Colon (tissue), 2 donors: Measurements from ENCODE around the gene TMTC1.
"Not testable (repeated sequence)": the region's sequence is repeated elsewhere in the genome, so short reads cannot be mapped to it uniquely, and the experiment has no call there.

Experiments used
- FAIRE-seq: peaks from 2 replicates; lab custom pipeline; 2012; peaks lifted over from hg19 to GRCh38; lab: Jason Lieb, UNC
- donor health status: control.
- donor health status: control.

Gene TMTC1

DNA sequence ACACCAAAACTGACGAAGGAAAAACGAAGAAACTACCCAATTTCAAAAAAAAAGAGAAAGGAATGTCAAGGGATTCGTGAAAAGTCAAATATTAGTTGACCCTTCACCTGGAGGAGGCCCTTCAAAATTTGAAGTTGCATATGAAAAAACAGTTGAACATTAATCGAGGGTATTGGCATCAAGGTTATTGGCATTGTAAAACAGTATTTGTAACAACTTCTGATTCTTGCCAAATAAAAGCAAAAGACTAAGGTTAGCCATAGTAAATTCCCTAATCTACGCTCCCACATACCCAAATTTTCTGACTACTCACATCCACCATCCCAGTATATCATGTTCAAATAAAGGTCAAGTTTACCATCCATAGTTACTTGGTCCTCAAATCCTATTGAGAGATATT lies 118.6 kb downstream of the TMTC1 start:
- no peak for FAIRE-seq

DNA sequence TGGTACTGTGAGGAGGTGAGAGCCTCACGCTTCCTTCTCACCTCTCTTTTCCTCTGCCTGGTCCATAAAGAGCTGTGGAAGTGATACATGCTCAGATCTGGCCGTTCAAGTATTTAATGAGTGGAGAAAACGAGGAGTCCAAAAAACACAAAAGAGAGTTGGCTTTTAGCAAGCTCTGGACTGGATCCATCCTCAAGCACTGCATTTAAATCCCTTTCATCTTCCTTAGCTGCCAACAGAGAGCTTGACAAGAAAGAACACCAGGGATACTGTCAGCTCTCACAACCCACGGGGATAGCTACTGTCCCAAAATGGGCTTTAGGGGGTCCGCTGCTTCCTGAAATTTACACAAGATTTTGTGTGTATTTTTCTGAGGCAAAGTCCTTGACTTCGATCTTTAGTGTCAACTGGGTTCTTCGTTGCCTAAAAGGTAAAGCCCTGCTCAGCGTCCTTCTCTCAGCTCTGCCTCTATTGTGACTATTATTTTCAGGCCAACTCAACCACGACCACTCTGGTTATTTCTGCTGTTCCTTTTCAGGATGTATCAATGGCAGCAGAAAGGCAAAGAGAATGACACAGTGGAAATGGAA lies 120.9 kb downstream of the TMTC1 start:
- FAIRE-seq: no peak

DNA sequence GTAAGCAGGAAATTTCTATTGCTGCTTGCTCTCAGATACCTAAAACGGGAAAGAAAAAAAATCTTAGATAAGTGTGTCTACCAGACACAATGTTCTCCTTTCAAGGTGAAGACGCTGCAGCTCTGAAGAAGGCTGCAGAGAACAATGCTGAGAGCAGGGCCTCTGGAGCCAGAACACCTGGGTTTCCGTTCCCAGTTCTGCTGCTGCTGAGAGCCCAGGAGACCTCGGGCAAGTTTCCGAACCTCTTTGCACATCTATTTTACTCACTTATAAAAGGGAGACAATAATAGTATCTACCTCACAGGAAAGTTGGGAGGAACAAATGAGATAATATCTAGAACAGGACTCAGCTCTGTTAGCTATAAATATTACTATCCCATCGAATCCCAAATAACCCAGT lies 122.9 kb downstream of the TMTC1 start:
- no peak for FAIRE-seq

DNA sequence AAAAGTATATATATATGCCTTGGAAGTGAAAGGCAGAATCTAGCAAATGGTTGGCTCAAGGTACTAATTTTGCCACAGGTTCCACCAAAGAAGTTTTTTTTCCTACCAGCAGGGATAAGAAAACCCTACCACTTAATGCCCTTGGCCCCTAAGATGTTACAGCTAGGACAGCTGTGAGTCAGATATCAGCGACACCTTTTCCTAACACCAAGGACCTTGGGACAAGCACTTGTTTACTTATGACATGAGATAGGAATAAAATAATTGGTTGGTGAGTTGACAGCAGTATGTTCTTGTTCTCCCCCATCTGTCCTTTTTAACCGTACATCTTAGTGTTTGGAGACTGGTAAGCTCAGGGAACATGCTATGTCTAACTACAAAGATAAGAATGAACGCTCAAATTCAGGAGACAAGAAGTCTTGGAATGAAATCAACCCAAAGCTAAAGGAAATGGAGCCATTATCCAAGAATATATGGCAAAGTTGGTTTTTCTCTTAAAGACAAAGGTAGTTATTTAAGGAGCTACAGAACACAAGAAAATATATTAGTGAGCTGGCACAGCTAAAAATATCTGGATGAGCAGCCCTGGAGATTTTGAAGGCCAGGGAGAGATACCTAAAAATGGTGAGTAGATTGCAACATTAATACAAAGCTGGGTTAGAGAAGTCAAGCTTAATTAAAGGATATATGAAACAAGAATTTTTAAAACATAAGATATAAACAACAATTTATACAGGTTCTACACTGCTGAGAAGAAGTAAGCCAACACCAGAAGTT lies 126.8 kb downstream of the TMTC1 start:
- FAIRE-seq: no peak

DNA sequence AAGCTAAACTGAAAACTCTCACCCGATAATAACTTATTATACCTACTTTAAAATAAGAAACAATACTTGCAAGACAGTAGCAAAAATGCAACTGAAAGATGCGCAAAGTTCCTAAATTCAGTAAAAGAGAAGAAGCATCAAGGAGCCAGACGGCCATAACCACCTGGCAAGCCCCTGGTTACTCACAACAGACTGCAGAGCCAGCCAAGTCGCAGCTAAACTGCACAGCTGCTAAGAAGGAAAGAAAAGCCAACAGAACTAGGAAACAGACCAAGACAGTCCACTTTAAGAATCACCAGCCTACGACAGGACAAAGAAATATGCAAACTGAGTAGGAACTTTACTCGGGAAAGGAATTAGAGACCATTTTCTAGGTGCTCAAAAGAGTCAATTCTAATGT lies 127.9 kb downstream of the TMTC1 start:
- no peak for FAIRE-seq

DNA sequence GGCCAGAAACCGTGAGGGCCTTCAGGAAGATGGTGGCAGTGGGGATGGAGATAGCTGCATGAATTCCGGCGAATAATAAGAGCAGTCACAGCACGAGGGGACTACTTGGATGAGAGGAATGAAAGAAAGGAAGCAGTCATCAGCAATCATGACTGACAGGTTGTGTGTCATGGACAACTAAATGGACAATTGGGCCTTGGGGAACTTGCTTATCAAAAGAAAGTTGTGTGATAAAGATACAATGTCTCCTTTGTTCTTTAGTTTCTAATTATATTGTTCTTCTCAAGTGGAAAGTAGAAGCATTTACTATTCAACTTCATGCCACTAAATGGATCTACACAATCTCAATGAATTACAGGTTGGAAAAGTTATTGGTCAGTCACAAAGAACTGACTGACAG lies 130.5 kb downstream of the TMTC1 start:
- no peak for FAIRE-seq

DNA sequence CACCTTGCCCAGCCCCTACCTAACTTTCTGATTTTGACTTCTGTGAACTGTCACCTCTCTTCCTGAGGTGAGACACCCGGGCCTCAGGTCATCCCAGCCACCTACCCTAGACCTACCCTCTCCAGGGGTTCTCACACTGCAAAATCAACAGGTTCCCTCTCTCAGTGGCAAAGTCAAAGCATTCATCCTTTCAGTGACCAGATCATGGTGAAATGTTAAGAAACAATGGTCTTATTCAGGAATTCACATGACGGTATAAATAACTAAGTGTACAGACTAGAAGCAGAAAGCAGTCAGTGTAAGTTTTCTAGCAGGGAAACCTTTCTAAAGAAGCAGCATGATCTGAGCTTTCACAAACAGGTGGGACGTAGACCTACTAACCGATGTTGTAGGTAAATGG lies 133.4 kb downstream of the TMTC1 start:
- FAIRE-seq: no peak

DNA sequence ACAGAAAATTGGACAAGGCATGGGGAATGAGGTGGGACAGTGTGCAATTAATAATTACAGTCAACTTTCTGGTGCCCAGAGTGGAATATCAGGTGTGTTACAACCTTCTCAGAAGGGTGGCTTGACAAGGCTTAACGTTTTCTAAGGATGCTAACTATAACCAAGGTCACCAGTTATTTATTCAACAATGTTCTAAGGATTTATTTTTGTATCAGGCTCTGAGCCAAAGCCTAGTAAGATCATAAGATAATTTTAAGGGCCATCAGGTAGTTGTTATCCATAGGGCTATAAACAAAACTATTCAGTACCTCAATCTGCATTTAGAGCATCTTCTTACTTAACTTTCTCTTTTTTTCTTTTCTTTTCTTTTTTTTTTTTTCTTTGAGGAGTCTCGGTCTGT lies 134.0 kb downstream of the TMTC1 start:
- no peak for FAIRE-seq

DNA sequence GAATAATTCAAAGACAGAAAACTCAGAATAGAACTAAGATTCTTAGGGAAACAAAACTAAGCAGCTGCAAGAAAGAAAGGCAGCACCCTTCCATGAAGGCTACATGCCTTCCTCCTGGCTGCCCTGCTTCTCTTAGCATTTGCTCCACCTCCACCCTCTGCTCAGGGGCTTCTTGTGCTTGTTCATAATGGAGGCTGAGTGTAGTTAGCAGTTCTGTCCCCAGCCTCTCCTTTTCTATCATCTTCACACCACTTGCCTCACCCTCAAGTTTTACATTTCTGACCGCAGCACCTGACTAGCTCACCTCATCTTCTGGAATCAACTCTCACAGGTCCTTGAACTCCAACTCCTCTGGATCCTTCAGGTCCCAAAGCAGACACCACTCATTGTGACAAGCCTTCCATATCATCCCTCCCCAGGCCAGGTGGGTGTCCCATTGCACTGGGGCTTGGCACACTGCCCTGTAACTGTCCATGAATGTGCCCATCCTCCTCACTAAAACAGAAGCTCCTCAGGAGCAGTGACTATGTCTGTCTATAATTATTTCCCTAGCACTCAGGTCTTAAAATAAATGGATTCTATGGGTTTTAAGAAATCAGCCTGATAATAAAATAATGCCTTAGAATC lies 139.1 kb downstream of the TMTC1 start:
- FAIRE-seq: no peak

DNA sequence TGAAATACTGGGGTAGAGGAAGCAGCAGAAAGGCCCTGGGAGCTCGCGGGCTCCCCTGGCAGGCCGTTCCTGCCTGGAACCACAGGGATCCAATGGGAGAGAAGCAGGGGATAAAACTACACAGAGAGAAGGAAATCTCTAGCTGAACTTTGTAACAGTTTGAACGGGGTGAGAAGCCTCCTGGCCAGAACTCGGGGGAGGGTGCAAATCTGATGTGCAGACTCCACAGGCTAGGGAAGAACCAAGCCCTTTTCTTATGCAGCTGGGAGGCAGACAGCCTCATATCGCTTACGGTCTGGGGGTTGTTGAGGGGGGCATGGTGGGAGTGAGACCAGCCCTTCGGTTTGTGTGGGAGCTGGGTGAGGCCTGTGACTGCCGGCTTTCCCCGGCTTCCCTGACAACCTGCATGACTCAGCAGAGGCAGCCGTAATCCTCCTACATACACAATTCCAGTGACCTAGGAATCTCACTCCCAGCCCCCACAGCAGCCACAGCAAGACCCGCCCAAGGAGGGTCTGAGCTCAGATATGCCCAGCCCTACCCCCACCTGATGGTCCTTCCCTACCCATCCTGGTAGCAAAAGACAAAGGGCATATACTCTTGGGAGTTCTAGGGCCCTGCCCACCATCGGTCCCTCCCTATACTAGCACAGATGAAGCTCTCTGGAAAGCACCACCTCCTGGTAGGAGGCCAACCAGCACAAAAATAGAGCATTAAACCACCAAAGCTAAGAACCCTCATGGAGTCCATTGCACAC lies 143.0 kb downstream of the TMTC1 start:
- FAIRE-seq: no peak

DNA sequence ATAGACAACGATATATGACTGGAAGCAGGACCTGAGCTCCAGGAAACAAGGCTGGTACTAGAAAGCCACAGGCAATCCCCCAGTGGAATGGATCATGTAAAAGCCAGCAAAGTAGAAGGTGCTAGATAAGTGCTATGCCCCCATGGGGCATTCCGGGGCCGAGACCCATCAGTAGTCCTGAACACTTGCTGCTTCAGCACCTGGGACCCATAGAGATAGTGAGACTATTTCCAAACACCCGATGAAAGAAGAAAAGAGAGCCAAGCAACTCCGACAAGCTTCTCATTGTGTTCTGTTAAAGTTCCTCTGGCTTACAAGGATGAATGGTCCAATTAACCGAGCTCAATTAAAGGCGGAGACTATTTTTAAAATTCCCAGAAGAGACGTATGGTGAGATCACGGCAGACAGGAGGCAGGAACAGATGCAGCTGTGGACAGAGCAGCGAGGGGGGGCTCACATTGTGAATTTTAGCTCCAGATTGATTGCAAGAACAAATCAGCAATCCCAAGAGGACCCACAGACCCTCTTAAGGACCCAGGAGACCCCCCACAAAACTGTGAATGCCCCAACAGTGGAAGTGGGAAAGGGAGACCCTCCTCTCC lies 143.7 kb downstream of the TMTC1 start:
- no peak for FAIRE-seq

DNA sequence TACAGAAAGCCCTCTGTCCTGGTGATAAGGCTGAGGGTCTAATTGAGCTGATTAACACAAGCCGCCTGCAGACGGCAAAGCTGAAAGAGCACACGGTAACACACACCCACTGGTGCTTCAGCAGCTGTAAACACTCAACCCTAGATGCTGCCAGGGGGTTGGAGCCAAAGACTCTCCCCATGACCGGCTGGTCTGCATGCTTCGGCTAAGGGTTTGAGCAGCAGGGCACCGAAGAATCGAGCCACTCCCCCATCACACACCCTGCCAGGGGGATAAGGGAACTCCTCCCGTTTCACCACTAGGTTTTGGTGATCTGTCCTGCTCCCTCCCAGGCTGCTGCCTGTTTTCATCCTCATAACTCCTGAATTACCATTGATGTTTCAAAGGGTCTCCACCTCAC lies 145.2 kb downstream of the TMTC1 start:
- no peak for FAIRE-seq

DNA sequence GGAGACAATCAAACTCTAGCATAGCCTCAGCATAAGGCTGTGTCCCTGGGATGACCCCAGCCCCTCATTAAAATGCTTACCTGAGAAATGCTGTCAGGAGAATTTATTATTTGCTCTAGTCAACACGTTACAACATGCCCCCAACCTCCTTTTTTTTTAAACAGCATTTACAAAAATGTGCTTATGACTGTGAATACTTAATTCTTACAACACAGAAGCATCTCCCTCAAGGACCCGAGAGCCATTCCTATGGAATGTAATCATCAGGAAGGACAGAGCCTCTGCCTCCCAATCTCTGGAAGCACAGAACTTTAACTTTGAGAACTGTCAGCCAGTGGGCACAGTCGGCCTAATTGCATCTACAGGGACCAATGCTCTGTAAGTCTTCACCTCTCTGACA lies 149.7 kb downstream of the TMTC1 start:
- FAIRE-seq: no peak

DNA sequence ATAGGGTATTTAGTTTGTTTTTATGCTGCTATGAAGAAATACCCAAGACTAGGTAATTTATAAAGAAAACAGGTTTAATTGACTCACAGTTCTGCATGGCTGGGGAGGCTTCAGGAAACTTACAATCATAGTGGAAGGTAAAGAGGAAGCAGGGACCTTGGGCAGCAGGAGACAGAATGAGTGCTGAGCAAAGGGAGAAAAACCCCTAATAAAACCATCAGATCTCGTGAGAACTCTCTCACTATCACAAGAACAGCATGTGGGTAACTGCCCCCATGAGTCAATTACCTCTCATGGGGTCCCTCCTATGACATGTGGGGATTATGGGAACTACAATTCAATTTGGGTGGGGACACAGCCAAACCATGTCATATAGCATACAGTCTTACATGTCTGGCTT lies 153.6 kb downstream of the TMTC1 start:
- not testable (repeated sequence) for FAIRE-seq

DNA sequence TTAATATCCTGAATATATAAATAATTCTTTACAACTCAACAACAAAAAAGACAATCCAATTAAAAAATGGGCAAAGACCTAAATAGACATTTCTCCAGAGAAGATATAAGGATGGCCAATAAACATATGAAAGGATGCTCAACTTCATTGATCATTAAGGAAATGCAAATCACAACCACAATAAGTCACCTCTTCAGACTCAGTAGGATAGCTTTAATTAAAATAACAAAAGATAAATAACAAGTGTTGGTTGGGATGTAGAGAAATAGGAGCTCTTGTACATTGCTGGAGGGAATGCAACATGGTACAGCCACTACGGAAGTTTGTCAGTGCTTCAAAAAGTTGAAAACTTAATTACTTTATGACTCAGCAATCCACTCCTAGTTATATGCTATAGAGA lies 156.5 kb downstream of the TMTC1 start:
- no peak for FAIRE-seq

DNA sequence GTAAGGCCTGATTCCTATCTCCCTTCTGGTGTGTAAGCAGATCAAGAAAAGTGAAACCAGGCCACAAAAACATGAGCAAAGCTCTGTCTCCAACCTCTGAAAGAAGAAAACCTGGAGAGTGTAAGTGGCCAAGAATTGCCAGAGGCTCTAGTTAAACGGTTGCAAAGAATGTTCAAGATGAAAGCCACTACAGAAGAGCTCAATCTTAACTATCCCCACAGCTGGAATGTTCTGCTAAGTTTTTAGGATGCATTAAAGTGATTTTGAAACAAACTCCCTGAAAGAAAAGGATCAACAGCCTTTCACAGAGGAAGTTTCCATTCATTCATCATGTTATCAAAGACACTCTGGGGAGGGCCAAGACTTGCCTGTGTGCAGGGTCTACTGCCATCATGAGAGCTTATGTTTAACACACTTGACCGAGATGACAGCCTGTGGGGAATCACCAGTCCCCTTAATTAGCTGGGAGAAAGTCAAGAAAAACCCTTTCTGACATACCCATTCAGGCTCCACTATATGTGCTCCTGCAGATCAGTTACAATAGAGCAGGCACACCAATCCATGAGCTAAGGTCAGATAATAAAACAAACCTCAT lies 158.3 kb downstream of the TMTC1 start:
- FAIRE-seq: no peak

DNA sequence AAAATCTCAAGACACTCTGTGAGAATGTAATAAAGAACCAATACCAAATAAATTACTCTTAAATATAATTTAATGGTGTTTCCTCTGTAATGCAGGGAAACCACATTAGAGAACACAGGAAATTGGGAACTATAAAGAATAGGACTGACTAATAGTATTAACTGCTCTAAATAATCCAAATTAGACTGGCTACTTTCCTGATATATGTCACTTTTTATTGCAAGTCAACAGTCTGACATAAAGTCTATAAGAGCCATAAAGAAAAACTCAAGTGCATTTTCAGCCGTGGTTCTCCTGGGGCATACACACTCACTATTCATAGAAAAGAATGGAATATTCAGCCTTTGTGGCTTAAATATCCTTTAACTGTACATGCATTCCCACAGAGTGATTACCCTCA lies 161.5 kb downstream of the TMTC1 start:
- FAIRE-seq: no peak

DNA sequence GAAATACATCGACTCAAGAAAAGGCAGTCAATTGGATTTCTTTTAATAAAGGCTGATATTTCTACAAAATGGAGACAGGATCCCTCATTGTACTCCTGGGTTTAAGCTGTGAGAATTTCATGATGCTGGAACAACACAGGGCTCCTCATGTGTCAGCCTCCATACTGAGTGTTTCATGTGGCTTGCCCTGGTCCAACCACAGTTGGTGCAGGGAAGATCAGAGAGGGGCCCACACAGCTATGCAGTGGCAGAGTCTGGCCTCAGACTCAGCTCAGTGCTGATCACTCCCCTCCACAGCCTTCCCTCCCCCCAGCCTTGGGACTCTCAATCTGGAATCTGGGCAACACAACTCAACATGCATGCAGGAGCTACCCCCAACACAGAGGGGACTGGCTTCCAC lies 163.7 kb downstream of the TMTC1 start:
- no peak for FAIRE-seq

DNA sequence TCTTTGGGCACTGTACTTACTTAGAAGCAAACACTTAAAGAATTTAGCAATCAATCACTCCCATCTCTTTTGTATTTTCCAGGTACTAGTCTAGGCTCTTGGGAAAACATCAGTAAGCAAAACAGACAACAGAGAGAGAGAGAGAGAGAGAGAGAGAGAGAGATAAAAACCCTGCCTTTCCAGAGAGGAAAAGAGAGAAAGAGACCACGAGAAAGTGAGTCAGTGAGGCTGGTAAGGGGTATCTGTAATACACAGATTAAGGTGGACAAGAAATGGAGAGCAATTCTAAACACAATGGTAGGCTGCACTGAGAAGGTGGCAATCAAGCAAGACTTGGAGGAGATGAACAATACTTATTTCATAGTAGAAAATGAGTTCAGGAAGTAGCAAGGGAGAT lies 166.3 kb downstream of the TMTC1 start:
- no peak for FAIRE-seq

DNA sequence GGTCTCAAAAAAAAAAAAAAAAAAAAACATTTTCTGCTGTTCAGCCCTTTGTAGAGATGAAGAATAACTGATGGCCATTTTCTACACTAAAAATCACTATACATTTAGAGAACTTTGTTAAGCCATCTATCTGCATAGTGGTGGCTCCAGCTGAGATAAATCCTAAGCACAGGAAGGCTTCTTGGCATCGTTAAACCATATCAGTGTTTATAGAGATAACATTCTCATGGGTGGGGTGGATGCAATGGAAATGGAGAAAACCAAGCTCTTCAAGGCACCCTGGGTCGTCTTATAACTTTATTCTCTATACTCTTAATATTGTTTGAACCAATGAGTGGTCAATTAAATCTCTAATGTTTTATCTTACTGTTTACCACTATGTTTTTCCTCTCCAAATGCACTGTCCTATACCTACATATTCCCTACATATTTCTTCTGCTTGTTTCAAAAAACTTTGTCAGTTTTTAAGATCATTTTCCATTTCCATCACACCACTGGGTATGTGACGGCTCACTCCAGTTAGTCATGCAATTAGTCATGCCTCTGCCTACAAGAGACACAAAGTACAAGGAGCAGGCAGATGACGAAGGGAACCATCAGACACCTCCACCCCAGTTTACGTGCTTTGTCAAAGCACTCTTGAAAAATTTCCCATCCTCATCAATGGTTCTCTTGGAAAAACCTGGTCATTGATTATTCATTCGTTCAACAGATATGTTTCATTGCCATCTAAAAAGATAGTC lies 166.9 kb downstream of the TMTC1 start:
- no peak for FAIRE-seq

DNA sequence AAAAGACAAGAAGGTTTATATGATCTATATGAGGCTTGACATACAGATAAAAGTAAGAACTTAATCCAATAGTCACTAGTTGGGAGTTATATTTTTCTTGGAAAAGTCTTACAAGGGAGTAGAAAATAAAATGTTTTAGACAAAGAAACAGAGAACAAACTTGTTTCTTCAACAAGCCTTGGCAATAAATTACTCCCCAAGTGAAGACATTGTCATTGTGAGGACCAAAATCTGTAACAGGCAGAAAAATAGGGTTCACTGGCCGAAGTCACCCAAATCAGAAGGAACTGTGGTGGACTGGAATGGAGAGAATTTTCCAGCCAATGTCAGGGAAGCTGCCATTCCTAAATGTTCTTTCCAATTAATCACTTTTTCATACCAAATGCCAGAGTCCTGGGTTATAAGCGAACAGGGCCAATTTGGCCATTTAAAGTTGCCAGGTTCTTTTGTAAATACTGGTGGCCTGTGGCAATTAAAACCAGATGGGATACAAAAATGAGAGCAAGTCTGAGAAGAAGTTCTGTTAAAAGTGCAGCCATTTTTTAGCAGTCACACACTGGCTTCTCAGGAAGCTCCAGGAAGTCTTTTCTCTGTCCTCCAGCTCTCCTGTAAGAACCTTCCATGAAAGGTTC lies 168.9 kb downstream of the TMTC1 start:
- no peak for FAIRE-seq
